HCT116 (cell line): Measurements from ENCODE around the gene IL6ST. TPM values are rescaled to one million over a fixed set of nuclear protein-coding genes. Genes with fewer than 3 reads are reported as not detected.

Source experiments
- ATAC-seq: fragments of 200-7000 bp; cut with Tn5 transposase; 2 replicates; pipeline ENCODE4 v1.9.1; 2020; ENCODE audit warnings: mild to moderate bottlenecking, moderate library complexity
- BruUV-seq: library from RNA; stranded (reverse); fragments of 400-500 nt; replicated peaks from 2 replicates; lab custom pipeline; 2021; lab: Mats Ljungman, UMichigan
- CTCF ChIA-PET: fragments of 300-600 bp; sonication (Branson Sonifier 250); formaldehyde crosslinking; loops from one replicate; lab custom pipeline; 2021; ENCODE audit warnings: antibody characterized with exemption; lab: Charles Lee
- POLR2A ChIA-PET: fragments of 300-600, 350-600 bp; sonication (Branson Sonifier 250); formaldehyde crosslinking; loops from one replicate; lab custom pipeline; 2021; ENCODE audit warnings: antibody characterized with exemption; lab: Charles Lee
- RAD21 ChIA-PET, 2 experiments: fragments of 300-600 bp; sonication (Branson Sonifier 250); formaldehyde crosslinking; loops; one replicate each; lab custom pipeline; 2023; ENCODE audit warnings: low total read pairs in 2 of 2; ENCODE audit not compliant: uncharacterized antibody in 2 of 2, unreplicated experiment in 2 of 2, low non-redundant PET in 1 of 2; lab: Charles Lee
- DNase-seq: peaks from one replicate; pipeline ENCODE4 v3.0.0-alpha.2; 2010; ENCODE audit warnings: low read depth, low spot score
- H2AFZ ChIP-seq: fragments of 200-600 bp; shearing (Covaris generic), sonication (generic); 2 replicates; pipeline ENCODE4 v1.6.1; 2017; ENCODE audit warnings: low read depth, mixed run types, mixed read lengths, antibody characterized with exemption, low read length; ENCODE audit not compliant: poor library complexity, severe bottlenecking
- H3K27ac ChIP-seq: 2 replicates; pipeline ENCODE4 v1.5.1; 2012; ENCODE audit warnings: low read depth, low read length
- H3K27me3 ChIP-seq: fragments of 200-600 bp; sonication (generic); 2 replicates; pipeline ENCODE4 v1.6.1; 2016; ENCODE audit warnings: mixed run types, low read length, mixed read lengths; ENCODE audit not compliant: insufficient read depth
- H3K36me3 ChIP-seq, 2 experiments: fragments of 200-500 bp in 1 of 2; fragments of 200-600 bp in 1 of 2; sonication (Bioruptor generic) in 1 of 2; sonication (generic) in 1 of 2; 2 replicates each; pipeline versions ENCODE4 v1.5.1 to v1.6.1; 2014 to 2016; ENCODE audit warnings: low read length in 2 of 2, inconsistent platforms in 1 of 2, mixed read lengths in 1 of 2, mixed run types in 1 of 2; ENCODE audit not compliant: insufficient read depth in 2 of 2, control insufficient read depth in 1 of 2
- H3K4me1 ChIP-seq, 2 experiments: fragments of 200-600 bp in 1 of 2; sonication (generic) in 1 of 2; 2 replicates each; pipeline versions ENCODE4 v1.5.1 to v1.6.1; 2012 to 2017; ENCODE audit warnings: low read length in 2 of 2, inconsistent platforms in 1 of 2, mild to moderate bottlenecking in 1 of 2, mixed read lengths in 1 of 2, mixed run types in 1 of 2, moderate library complexity in 1 of 2; ENCODE audit not compliant: insufficient read depth in 2 of 2, control insufficient read depth in 1 of 2
- H3K4me2 ChIP-seq: fragments of 200-600 bp; sonication (generic); 2 replicates; pipeline ENCODE4 v1.6.1; 2017; ENCODE audit warnings: mixed run types, low read length, mixed read lengths
- H3K4me3 ChIP-seq, 2 experiments: fragments of 200-600 bp in 1 of 2; sonication (generic) in 1 of 2; replicated peaks in 1 of 2; 2 replicates each; pipeline ENCODE4 v1.5.1; 2011 to 2016; ENCODE audit warnings: low read length in 2 of 2, control low read depth in 1 of 2, low read depth in 1 of 2, mild to moderate bottlenecking in 1 of 2, mixed read lengths in 1 of 2, mixed run types in 1 of 2
- H3K79me2 ChIP-seq: fragments of 200-600 bp; sonication (generic); 2 replicates; pipeline ENCODE4 v1.6.1; 2017; ENCODE audit warnings: mild to moderate bottlenecking, mixed run types, low read length, moderate library complexity, mixed read lengths; ENCODE audit not compliant: insufficient read depth
- H3K9ac ChIP-seq: fragments of 200-600 bp; sonication (generic); 2 replicates; pipeline ENCODE4 v1.6.1; 2016; ENCODE audit warnings: low read length, mixed read lengths
- H3K9me2 ChIP-seq: fragments of 200-600 bp; sonication (generic), shearing (Covaris generic); 2 replicates; pipeline ENCODE4 v1.6.1; 2017; ENCODE audit warnings: mixed run types, mild to moderate bottlenecking, moderate library complexity; ENCODE audit not compliant: insufficient read depth
- H3K9me3 ChIP-seq, 2 experiments: fragments of 200-500 bp in 1 of 2; fragments of 200-600 bp in 1 of 2; sonication (Bioruptor generic) in 1 of 2; sonication (generic) in 1 of 2; 2 replicates each; pipeline ENCODE4 v1.6.1; 2014 to 2017; ENCODE audit warnings: low read length in 2 of 2, mixed read lengths in 2 of 2, inconsistent platforms in 1 of 2, low read depth in 1 of 2, mild to moderate bottlenecking in 1 of 2, mixed run types in 1 of 2, moderate library complexity in 1 of 2; ENCODE audit not compliant: control insufficient read depth in 1 of 2, insufficient read depth in 1 of 2
- H4K20me1 ChIP-seq: fragments of 200-600 bp; sonication (generic), shearing (Covaris generic); 2 replicates; pipeline ENCODE4 v1.6.1; 2017; ENCODE audit warnings: mixed run types, mild to moderate bottlenecking, moderate library complexity; ENCODE audit not compliant: insufficient read depth
- ATF3 ChIP-seq: IDR thresholded peaks from 2 replicates; pipeline ENCODE4 v1.6.1; 2012
- CBX3 ChIP-seq: IDR thresholded peaks from 2 replicates; pipeline ENCODE4 v1.6.1; 2012; ENCODE audit warnings: low read depth
- CEBPB ChIP-seq: IDR thresholded peaks from 2 replicates; pipeline ENCODE4 v1.6.1; 2012; ENCODE audit warnings: low read depth
- JUND ChIP-seq: IDR thresholded peaks from 2 replicates; pipeline ENCODE4 v1.6.1; 2012
- RAD21 ChIP-seq: IDR thresholded peaks from 2 replicates; pipeline ENCODE4 v1.6.1; 2012; ENCODE audit warnings: low read depth, mild to moderate bottlenecking
- SIN3A ChIP-seq: IDR thresholded peaks from 2 replicates; pipeline ENCODE4 v1.6.1; 2012; ENCODE audit warnings: low read depth
- SRF ChIP-seq: IDR thresholded peaks from 2 replicates; pipeline ENCODE4 v1.6.1; 2012; ENCODE audit warnings: low read depth
- TCF7L2 ChIP-seq: IDR thresholded peaks from 2 replicates; pipeline ENCODE4 v1.7.0; 2011; ENCODE audit warnings: borderline replicate concordance, inconsistent platforms; ENCODE audit not compliant: insufficient read depth, insufficient read length; ENCODE audit errors: extremely low read depth
- ZFX ChIP-seq: fragments of 450-650 bp; IDR thresholded peaks from 2 replicates; pipeline ENCODE4 v1.6.1; 2017
- intact Hi-C: fragments of 100-400 bp; cut with micrococcal nuclease; formaldehyde crosslinking; loops from 2 replicates; pipeline ENCODE4 v1.10.0; 2022
- total RNA-seq: library from RNA; stranded (reverse); gene quantifications from one replicate; pipeline ENCODE4 v1.2.1, GENCODE V29; 2021; ENCODE audit not compliant: unreplicated experiment
- TF ChIP-seq, protein P1 (sequence below), 3 experiments: fragments of 200-600 bp in 1 of 3; sonication (generic) in 1 of 3; IDR thresholded peaks in 2 of 3; conservative IDR thresholded peaks in 1 of 3; 2 replicates each; pipeline ENCODE4 v1.5.1; 2012 to 2017; ENCODE audit warnings: low read depth in 2 of 3, low read length in 2 of 3, antibody characterized with exemption in 1 of 3, borderline replicate concordance in 1 of 3, control low read depth in 1 of 3, mild to moderate bottlenecking in 1 of 3, mixed read lengths in 1 of 3, mixed run types in 1 of 3, moderate library complexity in 1 of 3; ENCODE audit not compliant: insufficient read depth in 1 of 3
- TF ChIP-seq, protein P2 (sequence below): IDR thresholded peaks from 2 replicates; pipeline ENCODE4 v1.6.1; 2012

The IL6ST gene
- total RNA-seq, 1 experiment from 2014 or later = 26.5 TPM

DNA sequence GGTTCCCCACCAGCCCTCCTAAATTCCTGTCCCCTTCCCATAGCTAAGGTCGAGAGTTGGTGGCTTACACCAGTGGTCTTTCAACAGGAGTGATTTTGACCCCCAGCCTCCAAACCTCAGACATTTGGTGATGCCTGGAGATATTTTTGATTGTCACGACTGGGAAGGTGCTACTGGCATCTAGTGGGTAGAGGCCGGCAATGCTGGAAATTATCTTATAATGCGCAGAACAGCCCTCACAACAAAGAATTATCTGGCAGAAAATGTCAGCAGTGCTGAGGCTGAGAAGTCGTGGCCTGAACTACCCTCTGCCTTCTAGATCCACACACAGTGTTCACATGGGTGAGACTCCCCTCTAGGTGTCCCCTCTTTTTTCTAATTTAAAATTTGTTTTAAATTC is 74.0 kb downstream of the IL6ST start:
- no peak overlapping the region for H3K9ac ChIP-seq
- peak; percentile 54; the same call in 1 of the 2 replicates for ATAC-seq
- ChIA-PET RAD21 (no interaction called here), POLR2A (no interaction called here)
- no peak overlapping the region for H2AFZ ChIP-seq
- no peak for DNase-seq
- no peaks in the 10 kb centered on the region for H3K9me2 ChIP-seq
- intact Hi-C loops = loop anchor here (2.0 to 10.0 kb wide), 5 partner anchors 208 to 748 kb away; partner anchors contain the start of genes CDC20B, MCIDAS and SLC38A9
- H3K4me1 ChIP-seq = 0 out of 4 replicates have a peak, but pooled peaks cover 0 to 3% of the 10 kb centered on the region in 2 experiments
- H3K36me3 ChIP-seq = no peaks in the 10 kb centered on the region
- no peak overlapping the region for H3K4me3 ChIP-seq
- H3K27me3 ChIP-seq = no peaks in the 10 kb centered on the region
- H3K9me3 ChIP-seq = no peaks in the 10 kb centered on the region
- H3K27ac ChIP-seq = no peak overlapping the region
- no TSS peak for BruUV-seq
- no peaks in the 10 kb centered on the region for H4K20me1 ChIP-seq
- TF ChIP-seq CBX3 (no peak), JUND (no peak), SIN3A (no peak), TCF7L2 (no peak), ZFX (no peak), ATF3 (no peak), CEBPB (no peak), SRF (no peak), RAD21 (peak; percentile 79)
- TF ChIP-seq, protein P1, sequence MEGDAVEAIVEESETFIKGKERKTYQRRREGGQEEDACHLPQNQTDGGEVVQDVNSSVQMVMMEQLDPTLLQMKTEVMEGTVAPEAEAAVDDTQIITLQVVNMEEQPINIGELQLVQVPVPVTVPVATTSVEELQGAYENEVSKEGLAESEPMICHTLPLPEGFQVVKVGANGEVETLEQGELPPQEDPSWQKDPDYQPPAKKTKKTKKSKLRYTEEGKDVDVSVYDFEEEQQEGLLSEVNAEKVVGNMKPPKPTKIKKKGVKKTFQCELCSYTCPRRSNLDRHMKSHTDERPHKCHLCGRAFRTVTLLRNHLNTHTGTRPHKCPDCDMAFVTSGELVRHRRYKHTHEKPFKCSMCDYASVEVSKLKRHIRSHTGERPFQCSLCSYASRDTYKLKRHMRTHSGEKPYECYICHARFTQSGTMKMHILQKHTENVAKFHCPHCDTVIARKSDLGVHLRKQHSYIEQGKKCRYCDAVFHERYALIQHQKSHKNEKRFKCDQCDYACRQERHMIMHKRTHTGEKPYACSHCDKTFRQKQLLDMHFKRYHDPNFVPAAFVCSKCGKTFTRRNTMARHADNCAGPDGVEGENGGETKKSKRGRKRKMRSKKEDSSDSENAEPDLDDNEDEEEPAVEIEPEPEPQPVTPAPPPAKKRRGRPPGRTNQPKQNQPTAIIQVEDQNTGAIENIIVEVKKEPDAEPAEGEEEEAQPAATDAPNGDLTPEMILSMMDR (IDR thresholded peaks at IDR 0.05 in 2 of 3, conservative IDR thresholded peaks at IDR 0.05 in 1 of 3; ENCODE audit: borderline replicate concordance in 1 of 3, insufficient read depth in 1 of 3, low read depth in 2 of 3, low read length in 2 of 3) = peak; percentile 46 to 59 (median 47); a peak in 4 of 6 replicates
- TF ChIP-seq, protein P2, sequence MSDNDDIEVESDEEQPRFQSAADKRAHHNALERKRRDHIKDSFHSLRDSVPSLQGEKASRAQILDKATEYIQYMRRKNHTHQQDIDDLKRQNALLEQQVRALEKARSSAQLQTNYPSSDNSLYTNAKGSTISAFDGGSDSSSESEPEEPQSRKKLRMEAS = no peak
- TF ChIP-seq, all 23 proteins: peak for 2
- no peak overlapping the region for H3K4me2 ChIP-seq
- no peaks in the 10 kb centered on the region for H3K79me2 ChIP-seq
- CTCF ChIA-PET = no interaction called here
